Liver (tissue), 9 donors: Measurements from ENCODE around the gene TEX2. TPM values are rescaled to one million over a fixed set of nuclear protein-coding genes. Genes with fewer than 3 reads are reported as not detected.

ENCODE experiments used
- DNase-seq: peaks from one replicate; pipeline ENCODE4 v3.0.0-alpha.2; 2017; ENCODE audit warnings: low spot score
- H3K27ac ChIP-seq, 2 donors: one replicate each; pipeline ENCODE4 v1.7.0; 2013; ENCODE audit warnings: inconsistent platforms in 2 of 2, low read length in 2 of 2, control low read depth in 1 of 2, low read depth in 1 of 2, mild to moderate bottlenecking in 1 of 2
- H3K27me3 ChIP-seq, 4 donors: one replicate each; pipeline versions ENCODE4 v1.6.1 to v1.7.0; 2013; ENCODE audit warnings: low read length in 3 of 4, inconsistent platforms in 1 of 4, mild to moderate bottlenecking in 1 of 4, moderate library complexity in 1 of 4; ENCODE audit not compliant: control insufficient read depth in 4 of 4, insufficient read depth in 4 of 4
- H3K36me3 ChIP-seq, 4 donors: one replicate each; pipeline versions ENCODE4 v1.6.1 to v1.7.0; 2013; ENCODE audit warnings: low read length in 3 of 4, mild to moderate bottlenecking in 3 of 4, low read depth in 1 of 4, moderate library complexity in 1 of 4; ENCODE audit not compliant: control insufficient read depth in 4 of 4, insufficient read depth in 3 of 4
- H3K4me1 ChIP-seq, 4 donors: one replicate each; pipeline versions ENCODE4 v1.6.1 to v1.7.0; 2013; ENCODE audit warnings: low read length in 3 of 4, mild to moderate bottlenecking in 3 of 4, moderate library complexity in 1 of 4; ENCODE audit not compliant: control insufficient read depth in 4 of 4, insufficient read depth in 4 of 4
- H3K4me3 ChIP-seq, 3 donors: one replicate each; pipeline versions ENCODE4 v1.6.1 to v1.7.0; 2013; ENCODE audit warnings: low read length in 3 of 3, control low read depth in 1 of 3, low read depth in 1 of 3, mild to moderate bottlenecking in 1 of 3
- H3K9ac ChIP-seq, 2 donors: one replicate each; pipeline ENCODE4 v1.7.0; 2013; ENCODE audit warnings: low read length in 2 of 2, mild to moderate bottlenecking in 2 of 2, moderate library complexity in 2 of 2, control low read depth in 1 of 2, low read depth in 1 of 2
- H3K9me3 ChIP-seq, 4 donors: one replicate each; pipeline versions ENCODE4 v1.6.1 to v1.7.0; 2013; ENCODE audit warnings: low read length in 3 of 4; ENCODE audit not compliant: control insufficient read depth in 4 of 4
- ATF3 ChIP-seq: IDR thresholded peaks from 2 replicates; pipeline ENCODE4 v1.6.1; 2016; ENCODE audit warnings: antibody characterized with exemption
- CTCF ChIP-seq: fragments of 150-350 bp; IDR thresholded peaks from 2 replicates; pipeline ENCODE4 v1.5.1; 2017; ENCODE audit warnings: improper control_type of control experiment, low read depth, low read length; ENCODE audit not compliant: missing input control
- EGR1 ChIP-seq, 2 donors: IDR thresholded peaks; 2 replicates each; pipeline ENCODE4 v1.6.1; 2016 to 2018; ENCODE audit warnings: antibody characterized with exemption in 2 of 2, low read depth in 2 of 2
- FOXA1 ChIP-seq: IDR thresholded peaks from 2 replicates; pipeline ENCODE4 v1.6.1; 2016; ENCODE audit warnings: antibody characterized with exemption
- FOXA2 ChIP-seq: IDR thresholded peaks from 2 replicates; pipeline ENCODE4 v1.6.1; 2016; ENCODE audit warnings: antibody characterized with exemption
- GABPA ChIP-seq, 2 donors: IDR thresholded peaks in 1 of 2; conservative IDR thresholded peaks in 1 of 2; 2 replicates each; pipeline ENCODE4 v1.6.1; 2016; ENCODE audit warnings: antibody characterized with exemption in 2 of 2, mild to moderate bottlenecking in 1 of 2, moderate library complexity in 1 of 2
- HNF4A ChIP-seq, 2 donors: conservative IDR thresholded peaks; 2 replicates each; pipeline ENCODE4 v1.6.1; 2016; ENCODE audit warnings: antibody characterized with exemption in 2 of 2, mild to moderate bottlenecking in 2 of 2
- HNF4G ChIP-seq: IDR thresholded peaks from 2 replicates; pipeline ENCODE4 v1.6.1; 2016; ENCODE audit warnings: antibody characterized with exemption
- JUND ChIP-seq, 2 donors: IDR thresholded peaks; 2 replicates each; pipeline ENCODE4 v1.6.1; 2016; ENCODE audit warnings: antibody characterized with exemption in 2 of 2
- MAX ChIP-seq: IDR thresholded peaks from 2 replicates; pipeline ENCODE4 v1.6.1; 2016; ENCODE audit warnings: antibody characterized with exemption
- NR2F2 ChIP-seq: IDR thresholded peaks from 2 replicates; pipeline ENCODE4 v1.6.1; 2016; ENCODE audit warnings: antibody characterized with exemption
- RAD21 ChIP-seq, 2 donors: IDR thresholded peaks; 2 replicates each; pipeline ENCODE4 v1.6.1; 2016; ENCODE audit warnings: antibody characterized with exemption in 2 of 2, mild to moderate bottlenecking in 2 of 2
- REST ChIP-seq: IDR thresholded peaks from 2 replicates; pipeline ENCODE4 v1.6.1; 2016; ENCODE audit warnings: antibody characterized with exemption, mild to moderate bottlenecking
- RXRA ChIP-seq, 2 donors: IDR thresholded peaks; 2 replicates each; pipeline ENCODE4 v1.6.1; 2017 to 2018; ENCODE audit warnings: antibody characterized with exemption in 2 of 2, mild to moderate bottlenecking in 1 of 2
- SP1 ChIP-seq: IDR thresholded peaks from 2 replicates; pipeline ENCODE4 v1.6.1; 2018; ENCODE audit warnings: antibody characterized with exemption, mild to moderate bottlenecking
- TAF1 ChIP-seq: conservative IDR thresholded peaks from 2 replicates; pipeline ENCODE4 v1.6.1; 2016; ENCODE audit warnings: antibody characterized with exemption, mild to moderate bottlenecking
- YY1 ChIP-seq: IDR thresholded peaks from 2 replicates; pipeline ENCODE4 v1.6.1; 2016; ENCODE audit warnings: antibody characterized with exemption, mild to moderate bottlenecking
- ZBTB33 ChIP-seq: IDR thresholded peaks from 2 replicates; pipeline ENCODE4 v1.6.1; 2016; ENCODE audit warnings: antibody characterized with exemption
- WGBS: extraction: QIAGEN DNeasy Blood & Tissue Kit; methylation state at CpG from one replicate; pipeline ENCODE4 v1.1.7; 2013; 5-methylcytosine and 5-hydroxymethylcytosine counted together
- polyA plus RNA-seq, 2 donors: library from polyadenylated mRNA; stranded (reverse) in 1 of 2; unstranded in 1 of 2; fragments of 200-250 nt in 1 of 2; fragments of >200 nt in 1 of 2; fragmentation: Nextera tagmentation in 1 of 2; extraction: Ambion mirVana in 1 of 2; gene quantifications; one replicate each; pipeline versions ENCODE4 v1.2.1 to v1.2.3, GENCODE V29; 2013 to 2015
- total RNA-seq, 2 donors: library from RNA; depleted of rRNA; stranded (reverse); fragments of >200 nt; gene quantifications; one replicate each; pipeline ENCODE4 v1.2.3, GENCODE V29; 2014
- donor health status: healthy.
- donor health status: healthy.
- donor health status: healthy.
- donor health status: healthy.
- donor health status: healthy.

Gene TEX2
- total and polyA plus RNA-seq, 4 donors = 15.9 to 39.8 (median 28.2) TPM

GRCh38 chr17:64261417-64262145 is 1.5 kb downstream of the TEX2 start:
- H3K27me3 ChIP-seq = no peaks in the 10 kb centered on the region
- TF ChIP-seq GABPA (IDR thresholded peaks at IDR 0.05 in 1 of 2, conservative IDR thresholded peaks at IDR 0.05 in 1 of 2) = no peak
- TF ChIP-seq RXRA (IDR thresholded peaks at IDR 0.05) = no peak
- no peak for TF ChIP-seq SP1
- TF ChIP-seq NR2F2 = no peak
- TF ChIP-seq EGR1 (IDR thresholded peaks at IDR 0.05; ENCODE audit: low read depth in 2 of 2) = no peak
- no peak for TF ChIP-seq HNF4A (conservative IDR thresholded peaks at IDR 0.05)
- TF ChIP-seq FOXA2 = no peak
- no peak for TF ChIP-seq TAF1
- no peak for TF ChIP-seq RAD21 (IDR thresholded peaks at IDR 0.05)
- no peak for TF ChIP-seq FOXA1
- no peak for TF ChIP-seq ZBTB33
- TF ChIP-seq YY1 = no peak
- TF ChIP-seq HNF4G = no peak
- no peak for TF ChIP-seq CTCF
- no peak for TF ChIP-seq MAX
- no peak for TF ChIP-seq ATF3
- no peak for TF ChIP-seq JUND (IDR thresholded peaks at IDR 0.05)
- DNase-seq = no peak
- H3K36me3 ChIP-seq = no peaks in the 10 kb centered on the region
- H3K4me1 ChIP-seq = peaks cover 4 to 48% (median 36%) of the 10 kb centered on the region in 4 donors
- H3K27ac ChIP-seq = peak overlapping the region; percentile 84 to 91
- peak overlapping the region; percentile 35 to 80 for H3K9ac ChIP-seq
- 30% methylated on average over 6 of the region's 6 CpGs for WGBS
- peak overlapping the region; percentile 79 to 95 (median 83) for H3K4me3 ChIP-seq
- no peaks in the 10 kb centered on the region for H3K9me3 ChIP-seq

- Histone ChIP-seq H3K4me3 (no peak overlapping the region), H3K9ac (no peak overlapping the region), H3K36me3 (no peaks in the 10 kb centered on the region), H3K27ac (no peak overlapping the region), H3K27me3 (no peaks in the 10 kb centered on the region), H3K9me3 (no peaks in the 10 kb centered on the region), H3K4me1 (peaks cover 4 to 53% (median 39%) of the 10 kb centered on the region in 4 donors)
- no peak for DNase-seq
- TF ChIP-seq FOXA1 (no peak), EGR1 (IDR thresholded peaks at IDR 0.05; ENCODE audit: low read depth in 2 of 2) (no peak), RXRA (IDR thresholded peaks at IDR 0.05) (no peak), RAD21 (IDR thresholded peaks at IDR 0.05) (no peak), GABPA (IDR thresholded peaks at IDR 0.05 in 1 of 2, conservative IDR thresholded peaks at IDR 0.05 in 1 of 2) (no peak), SP1 (no peak), CTCF (no peak), JUND (IDR thresholded peaks at IDR 0.05) (no peak), HNF4A (conservative IDR thresholded peaks at IDR 0.05) (no peak), FOXA2 (no peak), NR2F2 (no peak), ZBTB33 (no peak), REST (no peak)
- WGBS = 51% methylated on average over 1 of the region's 1 CpG
These were observed 2.2 kb downstream of the TEX2 start for GRCh38 chr17:64260886-64261285.
